Choroid plexus epithelial cell (primary cell): Measurements from ENCODE around the gene RAD23A.

Experiments used
- DNase-seq: peaks from one replicate; pipeline ENCODE4 v3.0.0-alpha.2; 2010; ENCODE audit warnings: low read depth
- H3K4me3 ChIP-seq: 2 replicates; pipeline ENCODE4 v1.5.1; 2011; ENCODE audit warnings: low read depth, mild to moderate bottlenecking, control low read depth, low read length, moderate library complexity
- CTCF ChIP-seq: conservative IDR thresholded peaks from 2 replicates; pipeline ENCODE4 v1.5.1; 2011; ENCODE audit warnings: low read depth, mild to moderate bottlenecking, control low read depth, inconsistent platforms, low read length, moderate library complexity

RAD23A gene

GRCh38 chr19:12959481-12959880, 13.8 kb downstream of the RAD23A start:
- no peak overlapping the region for H3K4me3 ChIP-seq
- no peak for TF ChIP-seq CTCF
- DNase-seq, result no peak

- DNase-seq, result peak; percentile 78
- peak overlapping the region; percentile 59 for H3K4me3 ChIP-seq
- TF ChIP-seq CTCF, result peak; percentile 82
Observed at GRCh38 chr19:12965017-12965811, 19.6 kb downstream of the RAD23A start.

GRCh38 chr19:12965812-12966135, 20.1 kb downstream of the RAD23A start:
- TF ChIP-seq CTCF, result no peak
- no peak overlapping the region for H3K4me3 ChIP-seq
- DNase-seq, result no peak

- no peak for DNase-seq
- TF ChIP-seq CTCF, result no peak
- H3K4me3 ChIP-seq, result no peak overlapping the region
Observed at GRCh38 chr19:12967907-12968306, 22.2 kb downstream of the RAD23A start.

- no peak within 1 kb of the TSS for H3K4me3 ChIP-seq
- no peak for TF ChIP-seq CTCF
- DNase-seq, result no peak
Observed at GRCh38 chr19:12969292-12969988, 23.8 kb downstream of the RAD23A start, which contains the start of gene DAND5. Gene DAND5, plus strand, starts transcription at chr19:12969576. Its CDS starts 85 bp downstream, at chr19:12969661.

- DNase-seq, result no peak
- TF ChIP-seq CTCF, result no peak
- no peak overlapping the region for H3K4me3 ChIP-seq
Observed at GRCh38 chr19:12970070-12970820, 24.6 kb downstream of the RAD23A start.
